GM19193 (cell line): ENCODE results near the gene THOC2.

ENCODE experiments used
- POLR2A ChIP-seq: IDR thresholded peaks from 4 replicates; pipeline ENCODE4 v1.6.1; 2011; ENCODE audit not compliant: insufficient read depth, insufficient read length; ENCODE audit errors: extremely low read depth

The THOC2 gene

GRCh38 chrX:123736333-123736921, 3.6 kb upstream of the THOC2 start:
- TF ChIP-seq POLR2A: no peak

DNA sequence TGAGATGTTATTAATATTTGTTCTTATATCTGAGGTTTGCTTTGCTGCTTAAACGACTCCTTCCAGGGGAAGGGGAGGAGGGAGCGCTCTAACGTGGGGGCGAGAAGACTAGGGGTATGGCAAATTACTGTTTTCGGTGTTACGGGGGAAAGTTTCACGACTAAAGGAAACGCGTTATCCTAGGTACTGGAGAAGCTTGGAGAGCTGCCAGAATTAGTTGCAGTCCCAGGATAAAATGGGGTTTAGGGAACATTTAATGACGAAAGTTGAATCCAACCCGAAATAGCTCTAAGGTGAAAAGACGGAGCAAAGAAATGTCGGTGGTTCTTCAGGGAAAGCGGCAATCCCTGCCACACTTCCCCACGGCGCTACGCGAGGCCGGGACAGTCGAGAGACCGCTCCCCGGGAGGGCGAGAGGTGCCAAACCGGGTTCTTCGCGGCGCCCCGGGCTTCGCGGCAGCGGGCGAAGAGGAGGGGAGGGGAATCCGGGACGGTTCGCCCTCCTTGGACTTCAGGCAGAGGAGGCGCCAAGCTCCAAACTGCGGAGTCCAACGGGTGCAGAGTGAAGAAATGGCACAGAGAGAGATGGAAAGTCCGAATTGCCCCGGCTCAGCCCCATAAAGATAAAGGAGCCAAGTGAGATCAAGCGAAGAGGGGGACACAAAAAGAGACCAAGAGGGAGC, 724 bp downstream of the THOC2 start:
- TF ChIP-seq POLR2A: no peak

DNA sequence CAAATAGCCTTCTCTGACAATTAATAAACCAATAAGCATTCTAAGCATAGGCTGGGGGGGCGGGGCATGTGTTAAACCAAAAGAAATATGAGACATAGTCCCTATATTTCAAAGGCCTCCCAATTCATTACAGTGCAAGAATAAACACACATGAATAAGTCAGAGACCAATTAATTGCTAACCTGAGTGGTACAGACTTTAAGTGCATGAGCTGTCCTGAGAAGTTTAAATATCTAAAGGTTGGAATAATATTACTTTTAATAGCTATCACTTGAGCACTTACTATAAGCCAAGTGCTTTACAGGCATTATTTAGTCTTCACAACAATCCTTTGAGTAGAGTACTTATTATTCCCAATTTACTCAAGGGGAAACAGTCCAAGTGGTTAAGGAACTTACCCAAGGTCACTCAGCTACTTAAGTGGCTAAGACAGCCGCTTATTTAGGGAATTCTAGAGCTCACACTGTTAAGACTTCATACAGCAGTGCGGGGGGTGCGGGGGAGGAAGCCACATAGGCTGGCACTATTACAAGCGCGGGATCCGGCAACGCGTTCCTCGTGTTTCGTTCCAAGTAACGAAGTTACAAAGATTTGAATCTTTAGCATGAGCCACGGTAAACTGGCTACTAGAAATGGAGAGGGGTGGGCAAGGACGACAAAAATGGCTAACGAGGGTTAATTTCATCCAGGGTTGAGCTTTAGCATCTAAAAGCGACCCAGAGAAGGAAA, 1.4 kb downstream of the THOC2 start:
- no peak for TF ChIP-seq POLR2A

GRCh38 chrX:123728554-123728953, 4.3 kb downstream of the THOC2 start:
- TF ChIP-seq POLR2A: no peak

GRCh38 chrX:123728016-123728415, 4.8 kb downstream of the THOC2 start:
- TF ChIP-seq POLR2A: no peak

DNA sequence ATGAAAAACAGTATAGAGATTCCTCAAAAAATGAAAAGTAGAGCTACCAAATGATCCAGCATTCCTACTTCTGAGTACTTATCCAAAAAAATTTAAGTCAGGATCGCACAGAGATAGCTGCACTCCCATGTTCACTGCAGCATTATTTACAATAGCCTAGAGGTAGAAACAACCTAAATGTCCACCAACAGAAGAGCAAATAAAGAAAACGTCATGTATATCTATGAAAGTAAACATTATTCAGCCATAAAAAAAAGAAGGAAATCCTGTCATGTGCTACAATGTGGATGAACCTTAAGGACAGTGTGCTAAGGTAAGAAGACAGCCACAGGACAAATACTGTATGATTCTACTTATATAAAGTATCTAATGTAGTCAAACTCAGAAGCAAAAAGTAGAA, 12.4 kb downstream of the THOC2 start:
- TF ChIP-seq POLR2A: no peak

DNA sequence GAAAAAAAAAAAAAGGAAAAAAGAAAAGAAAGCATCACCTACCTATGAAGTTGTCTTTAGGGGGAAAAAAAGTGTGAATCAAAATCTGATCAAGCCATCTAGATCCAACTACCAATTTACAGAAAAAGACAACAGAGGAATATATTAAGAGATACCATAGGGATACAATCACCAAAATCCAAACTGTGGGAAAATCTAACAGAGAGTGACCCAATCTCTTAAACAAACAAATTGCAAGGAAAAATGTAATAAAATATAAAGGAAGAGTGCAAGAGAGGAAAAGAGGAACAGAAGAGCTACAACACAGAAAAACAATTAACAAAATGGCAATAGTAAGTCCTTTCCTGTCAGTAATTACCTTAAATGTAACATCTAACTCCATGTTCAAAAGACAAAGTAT, 19.0 kb downstream of the THOC2 start:
- TF ChIP-seq POLR2A: no peak

DNA sequence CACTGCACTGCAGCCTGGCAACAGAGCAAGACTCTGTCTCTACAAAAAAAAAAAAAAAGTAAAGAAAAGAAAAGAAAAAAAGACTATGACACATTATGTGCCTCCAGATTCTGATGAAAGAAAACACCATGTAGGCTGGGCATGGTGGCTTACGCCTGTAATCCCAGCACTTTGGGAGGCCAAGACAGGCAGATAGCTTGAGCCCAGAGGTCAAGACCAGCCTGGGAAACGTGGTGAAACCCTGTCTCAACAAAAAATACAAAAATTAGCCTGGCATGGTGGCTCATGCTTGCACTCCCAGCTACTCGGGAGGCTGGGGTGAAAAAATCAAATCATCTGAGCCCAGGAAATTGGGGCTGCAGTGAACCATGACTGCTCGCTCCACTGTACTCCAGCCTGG, 19.4 kb downstream of the THOC2 start:
- TF ChIP-seq POLR2A: no peak

DNA sequence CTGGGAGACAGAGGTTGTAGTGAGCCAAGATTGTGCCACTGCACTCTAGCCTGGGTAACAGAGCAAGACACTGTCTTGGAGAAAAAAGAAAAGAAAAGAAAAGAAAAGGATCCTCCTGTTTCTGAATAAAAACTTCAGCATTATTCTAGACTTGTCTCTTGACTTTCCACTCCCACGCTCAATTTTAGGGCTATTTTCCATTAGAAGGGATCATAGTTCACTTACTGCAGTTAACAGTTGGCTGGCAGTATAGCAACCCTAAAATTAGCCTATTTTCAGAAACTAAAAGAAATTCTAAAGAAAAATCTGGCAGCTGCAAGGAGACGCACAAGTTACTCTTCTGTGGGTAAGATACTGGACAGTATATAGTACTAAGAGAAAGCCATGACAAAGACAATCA, 28.1 kb downstream of the THOC2 start:
- no peak for TF ChIP-seq POLR2A

DNA sequence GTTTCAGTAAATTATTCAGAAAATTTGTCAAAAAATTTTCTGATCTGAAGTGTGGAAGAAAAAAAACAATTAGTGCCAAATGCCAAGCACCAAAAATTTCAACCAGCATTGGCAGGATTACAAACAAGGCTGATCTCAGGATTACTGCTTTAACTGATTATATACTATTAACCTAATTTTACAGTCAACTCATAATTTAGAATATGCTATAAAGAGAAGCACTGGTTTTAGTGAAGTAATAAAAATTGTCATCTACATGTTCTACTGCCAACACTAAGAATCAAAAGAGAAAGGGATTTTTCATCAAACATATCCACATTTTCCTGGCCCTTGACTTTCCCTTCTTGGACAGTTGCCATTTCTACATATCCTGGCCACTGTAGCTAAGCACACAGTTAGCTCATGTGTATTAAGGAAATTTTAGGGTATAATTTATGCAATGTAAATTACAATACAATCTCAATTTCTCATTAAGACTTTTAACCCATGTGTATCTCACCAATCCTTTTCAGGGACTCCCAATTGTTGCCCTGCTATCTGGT, 33.8 kb downstream of the THOC2 start:
- no peak for TF ChIP-seq POLR2A

DNA sequence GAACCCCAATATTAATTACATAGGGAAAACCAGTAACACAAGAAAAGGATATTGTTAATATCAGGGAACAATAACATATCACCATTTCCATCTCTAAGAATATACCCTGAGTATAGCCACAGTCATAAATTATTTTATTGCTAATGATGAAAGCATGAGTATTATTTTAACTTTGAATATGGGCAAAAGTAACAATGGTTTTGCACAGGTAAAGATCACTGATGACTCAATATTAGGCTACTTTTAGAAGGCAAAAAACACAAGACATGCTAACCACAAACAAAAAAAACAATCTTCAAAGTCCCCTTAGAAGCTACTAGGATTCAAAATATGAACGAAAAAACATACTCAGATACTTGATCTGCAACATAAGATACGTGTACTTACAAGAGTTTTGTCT, 36.5 kb downstream of the THOC2 start:
- TF ChIP-seq POLR2A: no peak

- TF ChIP-seq POLR2A: no peak
Observed at GRCh38 chrX:123695242-123695641, 37.6 kb downstream of the THOC2 start.

GRCh38 chrX:123691776-123692175, 41.1 kb downstream of the THOC2 start:
- no peak for TF ChIP-seq POLR2A

DNA sequence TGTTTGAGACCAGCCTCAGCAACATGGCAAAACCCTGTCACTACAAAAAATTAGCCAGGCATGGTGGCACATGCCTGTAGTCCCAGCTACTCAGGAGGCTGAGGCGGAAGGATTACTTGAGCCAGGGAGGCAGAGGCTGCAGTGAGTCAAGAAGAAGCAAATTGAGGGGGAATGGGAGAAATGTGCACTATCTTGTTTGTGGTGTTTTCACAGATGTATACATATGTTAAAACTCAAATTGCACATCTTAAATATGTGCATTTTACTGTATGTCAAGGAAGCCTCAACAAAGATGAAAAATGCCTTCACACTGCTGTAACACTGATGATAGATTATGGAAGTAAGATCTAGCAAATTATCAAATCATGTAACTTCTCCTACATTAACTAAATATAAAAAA, 44.3 kb downstream of the THOC2 start:
- TF ChIP-seq POLR2A: no peak

DNA sequence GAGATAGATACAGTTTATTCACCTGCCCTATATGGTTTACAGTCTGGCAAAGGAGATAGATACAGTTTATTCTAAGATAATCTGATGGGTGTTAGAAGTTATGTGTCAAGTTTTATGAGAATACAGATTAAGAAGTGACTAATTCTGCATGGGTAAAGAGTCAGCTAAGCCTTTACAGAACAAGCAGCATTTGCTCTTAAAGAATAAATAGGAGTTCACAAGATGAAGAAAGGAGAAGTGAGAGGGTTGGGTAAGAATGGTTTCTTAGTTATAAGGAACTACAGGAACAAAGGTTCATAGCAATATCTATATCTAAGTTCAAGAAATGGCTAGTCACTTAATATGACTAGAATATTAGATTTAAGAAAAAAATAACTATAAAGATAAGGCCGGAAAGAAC, 47.6 kb downstream of the THOC2 start:
- no peak for TF ChIP-seq POLR2A

- no peak for TF ChIP-seq POLR2A
Observed at GRCh38 chrX:123682186-123682585, 50.7 kb downstream of the THOC2 start.
